Head of caudate nucleus (tissue), 42 donors: ENCODE measurements around the gene PDZK1IP1.
A peak's percentile ranks its signal among the peaks of the same experiment; 100 is the strongest.

Experiments
- DNase-seq, 42 donors: peaks; one replicate each; pipeline versions ENCODE4 v3.0.0 to v3.0.0-alpha.2; 2020 to 2021; ENCODE audit warnings: mixed read lengths in 7 of 42
- intact Hi-C: fragments of 100-400 bp; cut with DNase I; formaldehyde crosslinking; loops from one replicate; pipeline ENCODE4 v1.15.0; 2022

PDZK1IP1 gene

DNA sequence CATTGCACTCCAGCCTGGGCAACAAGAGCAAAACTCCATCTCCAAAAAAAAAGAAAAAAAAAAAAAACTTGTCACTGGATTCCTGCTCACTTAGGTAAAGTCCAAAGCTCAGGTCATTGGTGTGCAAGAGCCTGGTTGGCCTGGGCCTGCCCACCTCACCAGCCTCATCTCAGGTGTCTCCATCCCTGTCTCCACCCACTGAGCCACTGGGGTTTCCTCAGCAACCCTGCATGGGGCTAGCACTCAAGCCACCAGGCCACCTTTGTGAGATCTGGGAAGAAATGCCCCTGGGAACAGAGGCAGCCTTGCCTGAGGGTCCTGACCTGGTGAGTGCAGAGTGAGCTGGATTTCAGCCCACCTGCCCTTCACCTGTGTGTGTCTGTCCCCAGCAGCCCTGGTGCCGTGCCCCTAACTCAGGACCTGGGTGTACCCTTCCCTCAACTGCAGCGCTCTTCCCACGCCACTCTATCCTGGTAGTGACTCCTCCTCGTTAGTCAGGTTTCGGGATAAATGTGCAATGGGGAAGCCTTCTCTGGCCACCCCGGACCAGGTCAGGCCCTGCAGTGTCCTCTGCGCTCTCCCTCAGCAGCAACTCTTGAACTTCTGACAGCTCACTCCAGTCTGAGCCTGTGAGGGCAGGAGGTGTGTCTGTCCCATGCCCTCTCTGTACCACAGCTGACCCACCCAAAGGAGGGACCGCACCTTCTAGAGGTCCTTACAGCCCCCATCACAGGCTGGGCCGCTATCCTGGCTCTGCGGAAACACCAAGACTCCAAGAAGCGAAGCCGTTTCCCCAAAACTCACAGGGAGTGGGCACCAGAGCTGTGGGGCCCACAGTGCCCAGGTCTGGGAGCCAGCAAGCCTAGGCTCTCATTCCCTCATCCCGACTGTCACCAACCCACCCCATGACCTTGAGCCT is 3.3 kb downstream of the PDZK1IP1 start:
- DNase-seq, result peak in 4 of 42 donors; percentile 16 to 31 (median 30)

DNA sequence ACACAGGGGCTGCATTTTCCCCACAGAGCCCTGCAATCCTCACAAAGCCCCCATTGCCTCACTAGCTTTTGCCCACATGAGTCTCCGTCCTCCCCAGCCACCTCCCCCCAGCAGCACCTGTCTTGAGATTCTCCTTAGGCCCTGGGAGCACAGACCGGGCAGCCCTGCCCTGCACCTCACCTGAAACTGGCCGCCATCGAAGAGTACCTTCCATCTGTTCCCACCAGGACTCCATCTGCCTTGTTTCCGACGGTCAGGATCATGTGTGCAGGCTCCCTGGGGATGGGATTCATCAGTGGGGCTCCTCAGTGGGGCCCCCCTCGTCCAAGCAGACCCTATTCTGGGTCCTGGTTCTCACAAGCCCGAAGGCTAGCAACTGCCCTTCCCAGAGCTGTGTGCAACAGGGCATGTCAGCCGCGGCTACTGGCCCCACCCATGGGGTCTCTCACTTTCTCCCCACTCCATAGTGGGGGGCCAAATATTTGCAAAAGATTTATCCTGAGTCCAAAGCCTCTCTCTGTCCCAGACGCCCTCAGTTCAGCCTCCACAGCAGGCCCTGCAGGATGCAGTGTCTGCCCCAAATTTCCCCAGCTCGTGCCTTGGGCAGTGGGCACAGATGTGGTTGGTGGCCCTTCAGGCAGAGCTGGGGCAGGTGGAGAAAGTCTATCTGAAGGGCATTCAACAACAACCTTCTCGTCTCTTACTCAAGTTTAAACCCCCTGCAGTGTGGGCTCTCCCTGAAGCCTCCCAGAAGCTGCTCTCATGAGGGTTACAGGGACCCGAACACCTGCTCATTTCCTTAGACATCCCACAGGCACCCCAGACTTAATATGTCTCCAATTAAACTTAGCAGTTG is 4.8 kb downstream of the PDZK1IP1 start:
- intact Hi-C loops, result no loop called here
- DNase-seq, result peak in 3 of 42 donors; percentile 13 to 31 (median 19)

More for the DNA sequence above, 3.3 kb downstream of the PDZK1IP1 start:
- intact Hi-C loops, result no loop called here

DNA sequence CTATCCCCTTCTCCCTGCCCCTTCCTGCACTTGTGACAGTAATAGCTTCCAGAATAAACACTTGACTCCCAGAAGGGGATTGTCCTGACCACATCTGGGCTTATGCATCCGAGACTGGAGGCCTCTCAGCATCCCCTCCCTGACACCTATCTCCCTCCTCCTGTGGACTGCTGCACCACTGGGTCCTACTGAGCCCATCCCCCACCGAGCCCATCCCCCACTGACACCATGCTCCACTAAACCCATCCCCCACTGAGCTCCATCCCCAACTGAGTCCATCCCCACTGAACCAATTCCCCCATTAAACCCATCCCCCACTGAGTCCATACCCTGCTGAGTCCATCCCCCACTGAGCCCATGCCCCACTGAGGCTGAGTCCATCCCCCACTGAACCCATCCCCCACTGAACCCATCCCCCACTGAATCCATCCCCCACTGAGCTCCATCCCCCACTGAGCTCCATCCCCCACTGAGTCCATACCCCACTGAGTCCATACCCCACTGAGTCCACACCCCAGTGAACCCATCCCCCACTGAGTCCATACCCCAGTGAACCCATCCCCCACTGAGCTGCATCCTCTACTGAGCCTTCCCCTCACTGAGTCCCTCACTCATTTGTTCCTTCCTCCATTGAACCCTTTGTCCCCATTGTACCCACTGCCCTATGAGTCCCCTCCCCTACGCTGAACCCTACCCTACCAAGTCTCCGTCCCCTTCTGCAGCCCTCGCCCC is 5.6 kb downstream of the PDZK1IP1 start:
- intact Hi-C loops, result no loop called here
- DNase-seq, result peak in 2 of 42 donors; percentile 9 to 18

DNA sequence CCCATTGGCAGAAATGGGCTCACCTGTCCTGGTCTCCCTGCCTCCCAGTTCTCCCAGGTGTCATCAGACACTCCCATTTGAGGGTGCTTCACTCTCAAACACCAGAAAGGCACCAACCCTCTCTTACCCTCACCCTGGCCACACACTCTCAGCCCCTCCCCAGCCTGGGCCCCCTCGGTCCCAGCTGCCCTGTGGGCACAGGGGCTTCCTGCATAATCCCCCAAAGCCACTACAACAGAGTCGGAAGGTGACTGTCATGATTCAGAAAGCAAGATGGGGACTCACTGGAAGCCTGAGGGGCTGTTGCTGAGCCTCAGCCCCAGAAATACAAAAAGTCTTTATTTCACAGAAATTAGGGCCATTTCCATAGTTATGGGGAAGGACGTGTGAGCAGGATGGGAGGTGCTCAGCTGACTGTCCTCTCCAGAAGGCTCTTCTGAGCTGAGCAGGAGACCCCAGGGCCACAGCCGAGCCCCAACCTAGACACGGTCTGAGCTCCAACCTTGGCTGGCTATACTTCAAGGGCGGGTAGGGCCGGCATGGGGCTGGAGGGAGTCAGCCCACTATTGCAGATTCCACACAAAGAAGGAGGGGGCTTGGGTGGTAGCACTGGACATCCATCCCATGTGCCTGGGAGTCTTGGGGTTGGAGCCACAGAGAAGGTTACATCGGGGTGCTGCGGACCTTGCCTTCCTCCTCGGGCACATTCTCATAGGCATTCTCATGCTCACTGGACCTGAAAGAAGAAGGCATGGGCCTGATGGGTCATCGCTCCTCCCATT is 6.3 kb downstream of the PDZK1IP1 start:
- intact Hi-C loops, result no loop called here
- DNase-seq, result peak in 3 of 42 donors; percentile 8 to 35 (median 20)

DNA sequence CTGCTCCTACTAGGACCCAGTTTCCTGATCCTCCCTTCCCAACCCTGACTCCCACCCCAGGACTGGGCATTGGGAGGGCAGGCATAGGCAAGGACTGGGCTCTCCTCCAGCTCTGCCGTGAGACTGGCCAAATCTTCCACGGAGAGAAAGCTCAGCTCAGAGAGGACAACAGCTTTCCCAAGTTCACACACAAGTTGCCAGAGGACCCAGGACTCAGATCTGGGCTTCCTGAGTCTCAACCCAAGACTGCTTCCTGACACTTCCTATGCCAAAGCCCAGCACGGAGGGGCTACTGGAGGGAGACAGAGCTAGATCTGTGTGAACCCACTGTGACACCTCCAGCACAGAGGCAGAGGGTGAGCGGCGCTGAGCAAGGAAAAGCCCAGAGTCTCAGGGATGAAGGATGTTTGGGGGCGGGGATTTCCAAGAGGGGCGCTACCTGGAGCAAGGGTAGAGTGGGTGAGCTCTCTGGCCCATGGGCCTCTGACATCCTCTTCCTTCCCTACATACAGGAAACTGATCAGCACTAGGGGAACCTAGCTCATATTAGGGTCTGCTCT is 7.1 kb downstream of the PDZK1IP1 start:
- DNase-seq, result peak in 2 of 42 donors; percentile 16 to 23
- intact Hi-C loops, result no loop called here

DNA sequence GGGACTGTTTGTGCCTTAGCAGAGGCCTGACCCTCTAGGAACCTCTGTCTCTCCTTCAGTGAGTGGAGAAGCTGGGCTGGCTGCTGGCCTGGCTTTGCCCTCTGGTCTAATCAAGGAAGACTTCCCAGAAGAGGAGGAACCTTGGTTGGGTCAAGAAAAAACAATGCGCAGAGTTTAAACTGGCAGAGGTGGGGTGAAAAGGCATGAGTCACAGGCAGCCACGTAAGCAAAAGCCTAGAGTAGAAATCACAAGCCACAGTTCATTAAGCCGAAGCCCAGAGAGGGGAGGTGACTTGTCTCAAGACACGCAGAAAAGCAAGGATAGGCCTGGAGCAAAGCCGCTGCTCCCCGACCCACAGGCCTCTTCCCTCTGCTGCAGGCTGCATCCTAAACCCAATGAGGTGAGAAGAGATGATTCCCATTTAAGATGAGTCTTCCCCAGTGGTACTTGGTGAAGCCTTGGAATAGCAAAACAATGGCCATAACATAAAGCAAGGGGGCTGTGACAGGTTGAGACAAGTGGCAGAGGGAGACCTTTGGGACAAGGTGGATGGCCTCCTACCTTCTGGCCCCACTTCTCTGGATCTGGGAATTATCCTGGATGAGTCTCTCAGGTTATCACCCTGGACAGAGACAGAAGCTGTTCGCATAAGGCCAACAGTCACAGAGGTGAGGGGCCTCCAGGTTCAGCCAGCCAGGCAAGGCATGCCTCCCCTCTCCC is 7.7 kb downstream of the PDZK1IP1 start:
- intact Hi-C loops, result no loop called here
- no peak for DNase-seq

DNA sequence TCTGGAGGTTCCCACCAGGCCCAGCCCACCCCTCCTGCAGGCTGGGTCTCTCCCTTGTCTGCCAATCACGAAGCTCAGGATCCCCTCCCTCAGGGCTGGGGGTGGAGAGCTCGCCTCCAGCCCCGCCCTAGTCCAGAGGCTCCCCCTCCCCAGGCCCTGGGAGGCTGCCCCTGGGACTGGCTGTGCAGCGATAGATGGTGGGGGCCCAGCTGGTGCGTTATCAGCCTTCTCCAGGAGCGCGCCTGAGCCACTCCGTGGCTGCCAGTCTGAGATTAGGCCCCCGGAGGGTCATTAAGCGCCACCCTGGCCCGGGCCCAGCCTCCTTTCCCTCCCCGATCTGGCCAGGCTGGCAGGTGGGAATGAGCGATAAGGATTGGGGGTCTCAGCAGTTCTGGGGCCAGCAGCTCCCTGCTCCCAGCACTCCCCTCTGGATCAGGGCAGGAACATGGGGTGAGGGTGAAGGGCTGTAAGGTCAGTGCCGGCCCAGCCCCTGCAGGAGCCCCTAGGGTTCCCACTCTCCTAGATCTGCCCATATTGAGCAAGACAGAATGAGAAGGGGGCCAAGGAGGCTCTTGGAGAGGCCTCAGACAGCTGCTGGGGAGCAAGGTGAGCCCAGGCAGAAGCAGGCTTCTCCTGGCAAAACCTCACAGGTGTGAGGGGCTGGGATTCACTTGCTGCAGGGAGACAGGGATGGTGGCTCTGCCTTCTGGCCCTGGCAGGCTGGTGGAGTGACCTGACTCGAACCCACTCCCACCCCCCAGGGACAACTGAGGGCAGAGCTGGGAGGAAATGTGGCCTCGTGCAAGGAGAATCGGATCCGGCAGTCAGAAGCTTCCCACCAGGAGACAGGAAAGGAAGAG is 8.5 kb downstream of the PDZK1IP1 start:
- intact Hi-C loops, result no loop called here
- DNase-seq, result peak in 1 of 42 donors; percentile 14

DNA sequence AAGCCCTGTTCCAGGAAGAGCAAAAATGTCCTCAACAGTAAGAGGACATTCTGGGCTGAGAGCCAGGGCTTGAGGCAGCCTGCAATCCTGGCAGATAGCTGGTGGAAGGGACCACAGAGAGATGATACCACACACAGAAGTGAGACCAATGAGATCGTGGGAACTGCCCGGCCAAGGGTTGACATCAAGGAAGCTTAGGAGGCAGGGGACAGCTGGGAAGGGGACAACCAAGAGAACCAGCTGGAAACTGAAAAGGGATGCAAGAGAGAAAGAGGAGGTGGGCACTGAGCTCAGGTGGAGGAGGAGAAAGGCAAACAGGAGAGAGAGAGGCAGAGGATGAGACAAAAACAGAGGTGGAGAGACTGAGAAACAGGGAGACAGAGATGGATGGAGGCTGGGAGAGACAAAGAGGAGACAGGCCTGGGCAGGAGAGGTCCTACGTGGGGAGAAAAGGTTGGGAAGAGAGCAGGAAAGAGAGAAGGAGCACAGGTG is 9.2 kb downstream of the PDZK1IP1 start:
- intact Hi-C loops, result no loop called here
- DNase-seq, result peak in 2 of 42 donors; percentile 19 to 38

DNA sequence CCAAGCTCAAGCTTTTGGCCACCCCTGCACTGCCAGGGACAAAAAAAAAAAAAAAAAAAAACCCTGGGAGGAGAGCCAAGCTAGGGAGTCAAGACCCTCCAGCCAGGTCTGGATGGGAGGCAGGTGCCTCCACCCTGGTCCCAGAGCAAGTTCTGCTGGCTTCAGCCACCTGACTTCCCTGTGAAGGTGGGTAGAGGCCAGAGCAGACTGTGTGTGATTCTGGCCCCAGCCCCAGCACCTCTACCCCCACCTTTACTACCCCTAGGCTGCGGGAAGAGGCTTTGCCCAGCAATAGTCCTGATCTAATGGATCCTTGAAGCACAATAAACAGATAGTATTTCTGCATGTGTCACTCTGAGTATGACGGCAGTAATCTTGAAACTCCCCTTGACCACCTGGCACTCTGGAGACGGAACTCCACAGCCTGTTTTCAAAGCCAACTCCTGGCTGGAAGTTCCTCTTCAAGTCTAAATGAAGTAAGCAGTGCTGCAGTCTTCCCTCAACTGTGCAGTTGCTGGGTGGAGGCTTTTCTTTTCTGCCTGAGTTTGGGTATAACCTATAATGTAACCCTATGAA is 9.8 kb downstream of the PDZK1IP1 start:
- DNase-seq, result peak in 1 of 42 donors; percentile 14
- intact Hi-C loops, result no loop called here

DNA sequence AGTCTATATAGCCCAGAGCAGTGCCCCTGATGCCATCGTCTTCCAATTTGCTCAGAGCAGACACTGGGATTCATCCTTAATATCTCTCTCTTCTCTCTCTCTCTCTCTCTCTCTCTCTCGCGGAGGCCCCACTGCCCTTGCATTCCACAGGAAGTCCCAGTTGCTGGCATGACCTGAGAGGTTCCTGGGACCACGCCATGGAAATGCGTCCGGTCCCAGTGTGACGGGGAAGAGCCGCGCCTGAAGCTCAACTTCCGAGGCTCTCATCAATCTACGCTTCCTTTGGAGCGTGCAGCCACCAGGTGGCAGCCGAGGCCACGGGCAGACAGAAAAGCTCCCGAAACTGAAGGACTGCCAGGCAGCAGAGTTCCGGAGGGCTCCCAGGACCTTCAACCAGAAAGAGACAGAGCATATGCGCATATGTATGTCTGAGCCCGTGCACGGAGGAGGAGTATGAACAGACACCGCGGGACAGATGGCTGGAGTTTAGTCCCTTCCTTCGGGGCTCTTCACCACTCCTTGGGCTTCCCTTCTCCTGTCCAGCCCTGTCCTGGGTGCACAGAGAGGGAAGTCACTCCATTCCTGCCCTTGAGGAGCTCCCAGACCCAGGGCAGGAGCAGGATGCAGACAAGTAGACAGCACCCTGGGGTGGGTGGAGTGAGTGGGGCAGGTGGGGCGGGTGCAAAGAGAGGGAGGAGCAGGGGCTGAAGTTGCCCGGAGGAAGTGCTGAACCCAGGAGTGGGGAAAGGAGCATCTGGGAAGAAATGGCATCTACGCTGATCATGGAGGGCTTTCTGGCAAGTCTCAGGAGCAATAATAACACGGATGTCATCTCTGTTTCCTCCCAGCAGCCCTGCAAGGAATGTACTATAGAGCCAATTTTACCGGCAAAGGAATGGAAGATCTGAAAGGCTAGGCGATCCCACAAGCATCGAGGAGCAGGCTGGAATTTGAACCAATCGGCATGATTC is 10.5 kb downstream of the PDZK1IP1 start:
- DNase-seq, result peak; percentile 72 to 93 (median 84)
- intact Hi-C loops, result no loop called here

DNA sequence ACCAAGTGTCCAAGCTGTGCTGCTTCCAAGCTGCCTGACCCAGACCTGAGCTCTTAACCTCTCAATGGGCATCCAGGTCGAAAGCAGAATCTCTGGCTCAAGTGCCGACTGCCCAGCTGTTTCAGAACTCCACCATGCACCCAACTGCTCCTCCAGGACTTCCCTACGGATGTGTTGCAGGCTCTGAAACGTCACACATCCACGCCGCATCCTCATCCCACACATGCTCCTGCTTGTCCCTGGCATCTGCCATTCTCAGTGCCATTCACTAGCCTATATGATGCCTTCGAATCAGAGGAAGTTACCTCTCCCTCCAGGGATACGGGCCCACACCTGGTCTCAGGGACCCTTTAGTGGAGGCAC is 11.2 kb downstream of the PDZK1IP1 start:
- DNase-seq, result peak in 1 of 42 donors; percentile 20
- intact Hi-C loops, result no loop called here

DNA sequence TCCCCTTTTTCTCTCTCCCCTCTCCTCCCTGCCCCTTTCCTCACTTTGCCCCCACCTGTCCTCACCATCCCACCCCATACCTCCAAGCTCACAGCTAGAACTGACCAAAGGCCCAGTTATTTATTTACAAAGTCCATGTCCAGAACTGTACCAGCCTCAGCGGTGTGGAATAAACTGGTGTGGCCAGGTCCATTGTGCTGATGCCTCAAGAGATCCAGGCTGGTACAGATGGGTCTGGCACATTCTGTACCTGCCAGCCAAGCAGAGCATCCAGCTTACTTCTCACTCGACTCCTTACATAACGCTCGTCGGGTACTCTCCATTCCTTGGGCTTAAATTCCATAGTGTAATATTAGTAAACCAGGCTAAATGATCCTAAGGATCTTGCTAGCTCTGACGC is 11.8 kb downstream of the PDZK1IP1 start:
- intact Hi-C loops, result no loop called here
- DNase-seq, result peak in 1 of 42 donors; percentile 25

DNA sequence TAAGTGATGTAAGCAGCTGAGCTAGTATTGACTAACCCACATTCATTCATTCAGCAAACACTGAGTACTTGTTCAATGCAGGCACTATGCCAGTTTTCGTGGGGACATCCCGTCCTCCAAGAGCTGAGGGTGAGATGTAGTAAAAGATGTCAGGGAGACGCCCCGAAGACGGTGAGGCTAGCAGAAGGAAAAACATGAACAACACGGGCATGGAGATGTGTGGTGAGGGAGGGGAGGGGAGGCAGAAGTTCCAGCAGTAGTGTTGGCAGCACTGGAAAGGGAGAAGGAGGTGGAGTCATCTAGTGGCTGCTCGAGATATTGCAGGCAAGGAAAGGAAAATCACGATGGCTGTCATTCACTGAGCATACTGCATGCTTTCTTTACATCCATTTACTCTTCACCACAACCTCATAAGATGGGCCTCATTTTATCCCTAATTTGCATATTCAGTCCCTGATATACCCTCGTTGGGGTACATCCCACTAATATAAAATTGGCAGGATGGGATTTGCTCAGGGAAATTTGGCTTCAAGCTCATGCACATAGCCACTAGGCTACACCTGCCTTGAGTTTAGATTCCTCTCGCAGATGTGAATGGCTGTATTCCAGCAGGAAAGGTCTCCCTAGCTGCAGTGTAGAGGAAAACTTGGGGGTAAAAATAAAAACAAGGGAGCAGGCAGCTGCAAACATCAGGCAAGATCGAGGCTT is 14.5 kb downstream of the PDZK1IP1 start:
- intact Hi-C loops, result no loop called here
- peak in 41 of 42 donors; percentile 22 to 87 (median 69) for DNase-seq

DNA sequence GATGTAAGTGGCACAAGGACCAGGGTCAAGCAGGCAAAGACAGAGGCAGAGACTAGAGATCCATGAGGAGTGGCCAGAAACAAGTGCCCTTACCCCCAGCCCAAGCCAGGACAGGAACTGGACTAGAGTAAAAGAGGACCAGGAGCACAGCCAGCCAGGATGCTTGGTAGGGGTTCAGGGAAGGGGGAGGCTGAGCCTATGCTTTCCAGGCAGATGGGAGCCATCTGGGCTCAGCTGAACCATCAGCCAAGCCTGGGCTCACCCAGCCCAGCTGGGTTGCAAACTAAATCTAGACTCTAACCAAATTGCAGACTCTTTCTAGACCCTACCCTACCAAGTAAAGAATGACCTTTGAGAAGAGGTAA is 15.2 kb downstream of the PDZK1IP1 start:
- no peak for DNase-seq
- intact Hi-C loops, result no loop called here
